ENCODE measurements around the gene CEACAM18.
"Not testable (repeated sequence)": the region's sequence is repeated elsewhere in the genome, so short reads cannot be mapped to it uniquely, and the experiment has no call there.

DNA sequence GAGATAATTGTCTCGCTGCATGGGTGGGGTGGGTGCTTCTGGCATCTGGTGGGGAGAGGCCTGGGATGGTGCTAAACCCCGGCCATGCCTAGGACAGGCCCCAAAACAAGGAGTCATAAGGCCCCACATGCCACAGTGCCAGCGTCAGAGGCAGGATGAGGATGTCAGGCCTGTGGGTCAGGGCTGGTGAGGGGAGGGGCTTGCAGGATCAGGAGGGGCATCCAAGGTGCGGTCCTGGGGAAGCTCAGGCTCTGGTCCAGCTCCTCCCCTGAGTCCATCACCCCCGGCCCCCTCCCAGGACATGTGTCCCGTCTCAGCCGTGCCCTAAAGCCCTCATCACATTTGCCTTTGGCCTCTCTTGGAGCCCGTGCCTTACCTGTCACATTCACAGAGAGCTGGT lies 22.6 kb downstream of the CEACAM18 start:
- not testable (repeated sequence) for TF ChIP-seq EP300 (IDR thresholded peaks at IDR 0.05; ENCODE audit: borderline replicate concordance in 1 of 2, control insufficient read depth in 1 of 2, low read depth in 2 of 2, low read length in 2 of 2); CTCF (IDR thresholded peaks at IDR 0.05 in 2 of 3, conservative IDR thresholded peaks at IDR 0.05 in 1 of 3; ENCODE audit: control insufficient read depth in 2 of 3, extremely low read depth in 1 of 3, insufficient read depth in 1 of 3, low read depth in 3 of 3, low read length in 3 of 3); USF2 (IDR thresholded peaks at IDR 0.05; ENCODE audit: borderline replicate concordance, low read depth, low read length); SP1 (IDR thresholded peaks at IDR 0.05; ENCODE audit: low read depth, low read length); ZBTB11 (CRISPR knock-in tag; IDR thresholded peaks at IDR 0.05); SRF (IDR thresholded peaks at IDR 0.05; ENCODE audit: low read depth in 2 of 2, low read length in 2 of 2)

Data from GM12878 (cell line).